Right hindlimb (tissue), 1 donor: Measurements from ENCODE around the gene MRPL32.
A peak's percentile ranks its signal among the peaks of the same experiment; 100 is the strongest.

Experiments used
- DNase-seq: peaks from one replicate; pipeline ENCODE4 v3.0.0-alpha.2; 2018

The MRPL32 gene

DNA sequence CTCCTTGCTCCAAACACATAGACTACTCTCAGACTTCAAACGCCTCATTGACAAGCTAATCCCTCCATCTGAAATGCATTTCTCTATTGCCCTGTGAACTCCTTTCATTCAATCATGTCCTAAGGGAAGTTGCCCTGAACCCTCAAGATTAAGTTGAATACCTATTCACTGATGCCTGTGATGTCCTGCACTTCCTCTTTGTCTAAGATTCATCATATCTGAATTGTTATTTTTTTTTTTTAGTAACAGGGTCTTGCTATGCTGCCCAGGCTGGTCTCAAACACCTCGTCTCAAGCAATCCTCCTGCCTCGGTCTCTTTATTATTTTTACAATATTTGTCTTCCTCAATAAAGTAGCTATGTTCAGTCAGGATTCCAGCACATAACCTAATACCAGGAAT is 3.4 kb upstream of the MRPL32 start:
- no peak for DNase-seq

DNA sequence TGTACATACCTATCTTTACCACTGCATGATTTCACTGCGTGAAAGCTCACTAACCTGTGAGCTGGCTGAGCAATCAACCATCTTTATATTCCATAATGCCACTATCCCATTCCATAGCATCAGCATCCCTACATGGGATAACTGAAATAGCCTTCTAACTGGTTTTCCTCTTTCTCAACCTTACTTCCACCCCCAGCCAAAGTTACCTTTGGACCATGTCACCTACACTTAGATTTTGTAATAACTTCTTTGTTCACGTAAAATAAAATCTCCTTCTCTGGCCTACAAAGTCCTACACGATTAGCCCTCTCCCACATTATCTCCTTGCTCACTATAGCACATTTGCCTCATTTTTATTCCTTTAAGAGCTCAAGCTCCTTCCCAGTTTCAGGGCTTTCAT is 2.7 kb upstream of the MRPL32 start:
- DNase-seq, result no peak

DNA sequence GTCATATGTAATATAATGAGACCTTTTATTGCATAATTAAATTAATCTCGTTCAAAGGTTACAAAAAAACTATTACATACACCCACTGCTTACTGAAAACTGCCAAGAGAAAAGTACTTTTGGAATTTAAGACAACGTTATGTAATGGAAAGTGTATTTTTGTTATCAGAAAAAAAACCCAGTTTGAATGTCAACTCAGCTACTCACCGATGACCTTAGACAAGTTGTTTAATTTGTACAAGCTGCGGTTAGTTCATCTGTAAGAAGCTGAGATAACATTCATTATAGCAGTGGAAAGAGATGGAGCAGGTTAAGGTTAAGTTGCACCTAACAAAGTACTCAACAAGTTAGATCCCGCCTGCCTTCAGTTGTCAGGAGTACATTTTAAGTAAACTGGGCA is 1.3 kb upstream of the MRPL32 start:
- DNase-seq, result no peak

DNA sequence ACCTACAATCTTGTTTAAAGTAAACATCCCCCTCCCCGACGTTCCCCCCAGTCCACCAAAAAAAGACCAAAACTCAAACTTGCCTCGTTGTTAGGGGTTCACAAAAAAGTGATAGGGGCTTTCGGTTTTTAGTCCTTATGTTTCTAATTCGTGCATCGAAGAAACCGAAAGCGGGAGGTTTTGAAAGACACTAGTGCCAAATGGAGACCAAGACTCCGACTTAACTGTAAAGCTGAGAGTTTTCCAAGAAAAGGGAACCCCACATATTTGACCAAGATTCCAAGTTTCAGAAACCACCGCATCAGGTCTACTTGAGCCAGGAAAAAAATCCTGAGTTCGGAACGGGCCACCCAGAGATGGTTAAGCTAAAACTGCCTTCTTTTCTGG is 736 bp upstream of the MRPL32 start:
- no peak for DNase-seq

- peak; percentile 53 for DNase-seq
These were observed 825 bp downstream of the MRPL32 start for GRCh38 chr7:42932811-42933591.

- DNase-seq, result no peak
These were observed 2.1 kb downstream of the MRPL32 start for GRCh38 chr7:42934291-42934690.

DNA sequence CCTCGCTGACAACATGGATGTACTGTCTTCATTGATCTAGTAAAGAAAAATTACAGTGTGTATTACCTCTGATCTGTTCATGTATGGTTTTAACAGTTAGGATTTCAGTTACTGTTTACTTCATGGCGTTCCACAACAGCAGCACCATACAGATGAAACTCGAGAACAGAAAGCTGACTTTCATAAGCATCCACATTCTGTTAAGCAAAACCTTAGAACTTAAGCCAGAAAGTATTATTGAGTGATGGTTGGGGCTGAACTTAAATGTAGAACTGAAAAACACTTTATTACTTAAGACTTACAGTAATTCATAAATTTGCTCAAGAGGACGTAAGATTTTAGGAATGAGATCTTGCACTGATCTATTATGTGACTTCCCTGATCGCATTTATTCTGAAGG is 3.7 kb downstream of the MRPL32 start:
- no peak for DNase-seq

DNA sequence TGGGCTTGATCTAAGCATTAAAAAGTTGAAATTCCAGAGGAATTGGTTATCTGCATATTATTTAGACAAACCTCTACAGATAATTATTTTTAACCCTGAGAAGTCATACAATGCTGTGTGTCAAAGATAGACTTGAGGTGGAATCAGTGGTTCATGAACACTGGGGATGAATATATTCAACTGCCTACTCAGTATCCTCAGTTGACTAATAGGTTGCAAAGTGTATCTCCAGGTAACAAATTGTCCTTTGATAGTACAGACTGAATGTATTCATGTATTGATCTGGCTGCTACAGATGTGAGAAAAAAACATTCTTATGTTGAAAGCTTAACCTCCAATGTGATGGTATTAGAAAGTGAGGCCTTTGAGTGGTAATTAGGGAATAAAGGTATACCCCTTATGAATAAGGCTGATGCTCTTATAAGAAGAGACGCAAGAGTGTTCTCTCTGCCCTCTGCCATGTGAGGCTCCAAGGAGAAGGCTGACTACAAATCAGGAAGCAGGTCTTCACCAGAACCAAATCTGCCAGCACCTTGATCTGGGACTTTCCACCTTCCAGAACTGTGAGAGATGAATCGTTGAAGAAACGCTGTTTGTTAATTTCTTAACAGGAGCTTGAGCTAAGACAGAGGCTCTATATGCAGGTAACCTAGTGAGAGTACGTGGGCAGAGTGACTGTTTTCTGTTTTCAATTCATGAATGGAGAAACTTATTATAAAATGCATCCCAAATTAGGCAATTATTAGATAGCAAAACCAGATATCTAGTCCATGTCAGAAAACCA is 7.5 kb downstream of the MRPL32 start:
- DNase-seq, result no peak

- DNase-seq, result peak; percentile 82
These were observed 9.0 kb downstream of the MRPL32 start for GRCh38 chr7:42940985-42941847.

GRCh38 chr7:42945821-42946626 is 13.8 kb downstream of the MRPL32 start:
- no peak for DNase-seq

DNA sequence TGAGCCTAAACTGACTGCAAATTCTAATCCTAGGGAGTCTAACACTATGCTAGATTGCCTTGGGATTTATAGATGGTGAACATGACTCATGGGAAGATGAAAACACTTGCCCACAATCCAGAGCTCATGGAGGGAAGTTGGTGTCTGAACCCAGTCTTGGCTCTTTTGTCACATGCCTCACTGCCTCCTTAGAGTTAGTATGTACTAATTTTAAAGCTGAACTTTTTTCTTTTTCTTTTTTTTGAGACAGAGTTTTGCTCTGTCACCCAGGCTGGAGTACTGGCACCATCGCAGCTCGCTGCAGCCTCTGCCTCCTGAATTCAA is 14.4 kb downstream of the MRPL32 start:
- no peak for DNase-seq

DNA sequence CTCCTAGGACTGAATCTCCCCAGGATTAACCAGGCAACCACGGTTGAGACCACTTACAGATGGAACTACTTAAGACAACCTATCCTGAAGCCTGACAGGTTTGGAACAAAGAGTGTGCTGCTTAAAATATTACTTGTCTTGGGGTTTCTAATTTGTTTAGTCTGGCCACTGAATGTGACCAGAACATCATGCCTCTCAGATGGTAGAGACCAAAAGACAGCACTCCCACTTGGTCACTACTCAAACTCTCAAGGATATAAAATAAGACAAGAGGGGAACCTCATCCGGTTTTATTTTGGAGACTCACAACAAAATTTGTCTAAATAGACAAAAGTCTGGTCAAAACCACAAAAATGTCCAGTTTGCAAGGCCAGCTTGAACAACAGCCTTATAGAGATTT is 15.3 kb downstream of the MRPL32 start:
- no peak for DNase-seq

- DNase-seq, result no peak
These were observed 18.2 kb downstream of the MRPL32 start for GRCh38 chr7:42950417-42950816.

DNA sequence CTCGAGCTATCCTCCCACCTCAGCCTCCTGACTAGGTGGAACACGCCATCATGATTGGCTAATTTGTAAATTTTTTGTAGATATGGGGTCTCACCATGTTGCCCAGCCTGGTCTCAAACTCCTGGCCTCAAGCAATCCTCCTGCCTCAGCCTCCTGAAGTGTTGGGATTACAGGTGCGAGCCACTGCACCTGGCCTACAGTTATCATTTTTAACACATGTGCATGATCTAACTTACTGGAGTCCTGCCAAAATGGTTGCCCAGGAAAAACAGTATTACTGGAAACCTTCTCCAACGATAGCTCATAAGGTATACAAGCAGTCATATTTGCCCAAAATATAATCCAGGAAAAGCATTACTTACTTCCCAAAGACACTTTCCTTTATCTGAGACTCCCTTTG is 20.2 kb downstream of the MRPL32 start:
- no peak for DNase-seq

DNA sequence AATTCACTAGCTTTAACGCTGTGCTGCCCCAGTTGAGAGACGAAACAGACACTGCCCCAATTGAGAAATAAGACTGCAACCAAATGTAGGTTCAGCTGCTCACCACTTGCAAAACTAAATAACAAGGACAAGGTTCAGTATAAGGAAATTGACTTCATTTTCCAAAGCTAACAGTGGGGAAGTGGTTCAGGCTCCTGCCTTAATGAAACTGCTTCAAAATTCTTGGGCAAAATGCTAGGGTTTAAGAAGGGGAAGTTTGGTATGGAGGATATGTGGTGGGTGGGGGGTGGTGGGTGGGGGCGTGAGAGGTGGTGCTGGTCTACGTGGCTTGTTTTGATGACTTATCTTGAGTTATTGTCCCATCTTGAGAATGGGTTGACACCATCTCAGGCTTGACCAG is 21.8 kb downstream of the MRPL32 start:
- DNase-seq, result no peak

GRCh38 chr7:42956062-42956461 is 23.9 kb downstream of the MRPL32 start:
- no peak for DNase-seq

GRCh38 chr7:42959549-42959948 is 27.4 kb downstream of the MRPL32 start:
- DNase-seq, result no peak

DNA sequence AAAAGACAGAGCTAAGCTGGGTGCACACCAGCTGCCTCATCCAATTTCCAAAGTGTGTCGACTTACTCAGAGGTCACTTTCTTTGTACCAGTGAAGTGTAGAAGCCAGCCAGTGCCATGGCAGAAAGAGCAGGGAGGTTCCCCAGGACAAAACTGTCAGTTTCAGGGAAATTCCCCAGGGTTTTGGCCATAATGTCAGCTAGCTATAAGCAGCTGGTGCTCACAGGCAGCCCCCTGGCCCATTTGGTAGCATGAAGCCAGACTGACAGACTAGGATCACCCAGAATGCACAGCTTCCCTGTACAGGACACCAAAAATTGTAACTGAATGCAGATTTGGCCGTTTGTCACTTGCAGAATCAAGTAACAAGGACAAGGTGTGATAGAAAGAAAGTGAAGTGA is 28.6 kb downstream of the MRPL32 start:
- no peak for DNase-seq

DNA sequence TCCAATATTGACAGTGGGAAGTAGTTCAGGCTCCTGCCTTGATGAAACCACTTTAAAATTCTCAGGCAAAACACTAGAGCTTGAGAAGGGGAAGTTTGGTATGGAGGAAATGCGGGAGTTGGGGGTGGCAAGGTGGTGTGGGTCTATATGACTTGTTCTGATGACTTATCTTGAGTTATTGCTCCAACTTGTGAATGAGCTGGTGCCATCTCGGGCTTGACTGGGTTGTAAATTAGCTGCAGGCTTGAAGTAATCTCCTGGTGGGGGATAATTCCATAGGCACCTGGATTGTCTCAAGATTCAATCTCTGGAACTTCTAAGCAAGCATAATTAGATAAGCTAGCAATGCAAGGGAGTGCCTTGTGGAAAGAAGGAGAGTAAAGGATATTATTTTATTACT is 29.0 kb downstream of the MRPL32 start:
- DNase-seq, result no peak

DNA sequence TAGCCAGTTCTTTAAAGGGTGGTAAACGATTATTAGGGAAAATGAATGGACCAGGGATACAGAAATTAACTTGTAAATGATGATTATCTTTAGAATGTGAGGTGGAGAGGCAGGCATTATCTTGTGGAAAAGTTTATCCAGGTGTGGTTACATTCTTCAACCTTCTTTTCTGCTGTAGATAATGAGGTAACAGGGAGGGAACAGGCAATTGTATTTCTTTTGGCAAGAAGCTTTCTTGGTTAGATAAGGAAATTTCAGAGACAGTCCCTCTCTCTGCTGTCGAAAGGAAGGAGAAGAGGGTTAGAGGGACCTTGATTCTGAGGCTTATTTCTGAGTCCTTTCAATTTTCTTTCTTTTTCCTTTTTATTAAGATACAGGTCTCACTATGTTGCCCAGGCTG is 32.1 kb downstream of the MRPL32 start:
- no peak for DNase-seq

GRCh38 chr7:42964849-42965805 is 33.0 kb downstream of the MRPL32 start:
- DNase-seq, result no peak

- DNase-seq, result no peak
These were observed 35.2 kb downstream of the MRPL32 start for GRCh38 chr7:42967391-42967790.
